Stimulated activated CD4-positive, alpha-beta T cell treated with anti-CD3 and anti-CD28 coated beads, Interleukin-1b, Interleukin-23, amount 100 ng/mL, for 4 hours (primary cell): Measurements from ENCODE around the gene GMPS.
"Not testable (repeated sequence)": the region's sequence is repeated elsewhere in the genome, so short reads cannot be mapped to it uniquely, and the experiment has no call there.

Source experiments
- DNase-seq, 2 donors: peaks; one replicate each; pipeline ENCODE4 v3.0.0-alpha.2; 2020; ENCODE audit warnings: low read depth in 2 of 2

Gene GMPS

GRCh38 chr3:155941354-155941753 is 70.9 kb downstream of the GMPS start:
- DNase-seq = no peak

- DNase-seq = no peak
Measured at GRCh38 chr3:155944081-155944480, 73.6 kb downstream of the GMPS start.

- DNase-seq = no peak
Measured at GRCh38 chr3:155946178-155946577, 75.7 kb downstream of the GMPS start.

GRCh38 chr3:155948476-155948875 is 78.0 kb downstream of the GMPS start:
- no peak for DNase-seq

GRCh38 chr3:155949453-155950217 is 79.2 kb downstream of the GMPS start:
- DNase-seq = no peak

- DNase-seq = no peak
Measured at GRCh38 chr3:155956508-155957411, 86.3 kb downstream of the GMPS start.

GRCh38 chr3:155957412-155957880 is 87.0 kb downstream of the GMPS start:
- DNase-seq = no peak

GRCh38 chr3:155958676-155959075 is 88.2 kb downstream of the GMPS start:
- no peak for DNase-seq

- DNase-seq = no peak
Measured at GRCh38 chr3:155960060-155960459, 89.6 kb downstream of the GMPS start.

GRCh38 chr3:155961044-155961443 is 90.6 kb downstream of the GMPS start:
- not testable (repeated sequence) for DNase-seq

- DNase-seq = no peak
Measured at GRCh38 chr3:155963570-155963969, 93.1 kb downstream of the GMPS start.

- no peak for DNase-seq
Measured at GRCh38 chr3:155970398-155970797, 99.9 kb downstream of the GMPS start.

- no peak for DNase-seq
Measured at GRCh38 chr3:155972885-155973584, 102.6 kb downstream of the GMPS start.

- DNase-seq = no peak
Measured at GRCh38 chr3:155978324-155978723, 107.9 kb downstream of the GMPS start.

- DNase-seq = no peak
Measured at GRCh38 chr3:155979746-155980145, 109.3 kb downstream of the GMPS start.

GRCh38 chr3:155981669-155982068 is 111.2 kb downstream of the GMPS start:
- no peak for DNase-seq

- no peak for DNase-seq
Measured at GRCh38 chr3:155983834-155984474, 113.5 kb downstream of the GMPS start.

GRCh38 chr3:155984791-155985417 is 114.5 kb downstream of the GMPS start:
- DNase-seq = no peak

- no peak for DNase-seq
Measured at GRCh38 chr3:155989536-155989935, 119.1 kb downstream of the GMPS start.

- no peak for DNase-seq
Measured at GRCh38 chr3:155991212-155991611, 120.8 kb downstream of the GMPS start.

GRCh38 chr3:155991847-155992246 is 121.4 kb downstream of the GMPS start:
- no peak for DNase-seq
